Frontal cortex (tissue), 4 donors: ENCODE data around the gene ANKRD33B. TPM values are rescaled to one million over a fixed set of nuclear protein-coding genes. Genes with fewer than 3 reads are reported as not detected.
"Not testable (repeated sequence)": the region's sequence is repeated elsewhere in the genome, so short reads cannot be mapped to it uniquely, and the experiment has no call there.

ENCODE experiments used
- DNase-seq, 2 donors: peaks; one replicate each; pipeline ENCODE4 v3.0.0; 2012; ENCODE audit warnings: low spot score in 2 of 2
- FAIRE-seq: peaks from 2 replicates; lab custom pipeline; 2012; peaks lifted over from hg19 to GRCh38; lab: Jason Lieb, UNC
- total RNA-seq: library from RNA; depleted of rRNA; stranded (reverse); fragments of >200 nt; gene quantifications from one replicate; pipeline ENCODE4 v1.2.3, GENCODE V29; 2014
- donor health status: control.
- donor health status: control.
- donor health status: control.

Gene ANKRD33B
- total RNA-seq, 1 donor from 2014 or later, result 1.6 TPM

GRCh38 chr5:10664180-10664769 lies 100.4 kb downstream of the ANKRD33B start:
- FAIRE-seq, DNase-seq: not testable (repeated sequence)

GRCh38 chr5:10665799-10666198 lies 101.9 kb downstream of the ANKRD33B start:
- DNase-seq (no peak), FAIRE-seq (no peak)

GRCh38 chr5:10666531-10667299 lies 102.8 kb downstream of the ANKRD33B start:
- FAIRE-seq (no peak), DNase-seq (no peak)

- DNase-seq, result no peak
- no peak for FAIRE-seq
Observed at GRCh38 chr5:10667431-10668057, 103.7 kb downstream of the ANKRD33B start.

- FAIRE-seq (no peak), DNase-seq (no peak)
Observed at GRCh38 chr5:10668697-10669096, 104.8 kb downstream of the ANKRD33B start.

- FAIRE-seq (no peak), DNase-seq (no peak)
Observed at GRCh38 chr5:10669983-10670382, 106.1 kb downstream of the ANKRD33B start.

GRCh38 chr5:10671041-10672008 lies 107.5 kb downstream of the ANKRD33B start:
- no peak for FAIRE-seq

GRCh38 chr5:10672146-10673016 lies 108.5 kb downstream of the ANKRD33B start:
- no peak for FAIRE-seq
- DNase-seq, result no peak

More at GRCh38 chr5:10671041-10672008, 107.5 kb downstream of the ANKRD33B start:
- no peak for DNase-seq

- no peak for FAIRE-seq
Observed at GRCh38 chr5:10673017-10673389, 109.1 kb downstream of the ANKRD33B start.

GRCh38 chr5:10673407-10673806 lies 109.5 kb downstream of the ANKRD33B start:
- FAIRE-seq (no peak), DNase-seq (no peak)

More at GRCh38 chr5:10673017-10673389, 109.1 kb downstream of the ANKRD33B start:
- DNase-seq, result no peak

- FAIRE-seq, result no peak
- DNase-seq, result no peak
Observed at GRCh38 chr5:10674096-10674495, 110.2 kb downstream of the ANKRD33B start.

- DNase-seq, result no peak
- no peak for FAIRE-seq
Observed at GRCh38 chr5:10674582-10674981, 110.7 kb downstream of the ANKRD33B start.

GRCh38 chr5:10675177-10675700 lies 111.4 kb downstream of the ANKRD33B start:
- DNase-seq (no peak), FAIRE-seq (no peak)

GRCh38 chr5:10676224-10676623 lies 112.4 kb downstream of the ANKRD33B start:
- FAIRE-seq, result no peak
- DNase-seq, result no peak

GRCh38 chr5:10676946-10677345 lies 113.1 kb downstream of the ANKRD33B start:
- FAIRE-seq, result no peak

GRCh38 chr5:10677533-10677932 lies 113.7 kb downstream of the ANKRD33B start:
- no peak for DNase-seq

More at GRCh38 chr5:10676946-10677345, 113.1 kb downstream of the ANKRD33B start:
- DNase-seq, result no peak

GRCh38 chr5:10678244-10678643 lies 114.4 kb downstream of the ANKRD33B start:
- no peak for DNase-seq
- FAIRE-seq, result no peak

More at GRCh38 chr5:10677533-10677932, 113.7 kb downstream of the ANKRD33B start:
- FAIRE-seq, result no peak

GRCh38 chr5:10679336-10679988 lies 115.6 kb downstream of the ANKRD33B start:
- DNase-seq, result no peak
- no peak for FAIRE-seq
